Stomach (tissue), 9 donors: ENCODE data around the gene CABP1. TPM values are rescaled to one million over a fixed set of nuclear protein-coding genes. Genes with fewer than 3 reads are reported as not detected.

Experiments used
- DNase-seq, 2 donors: peaks; one replicate each; pipeline versions ENCODE4 v3.0.0 to v3.0.0-alpha.2; 2013 to 2019
- H3K27ac ChIP-seq, 5 donors: fragments of 200-600 bp in 4 of 5; sonication (generic) in 4 of 5; one replicate each; pipeline ENCODE4 v1.5.1; 2013 to 2019; ENCODE audit warnings: mild to moderate bottlenecking in 1 of 5, moderate library complexity in 1 of 5
- H3K27me3 ChIP-seq, 3 donors: fragments of 200-600 bp; sonication (generic); one replicate each; pipeline ENCODE4 v1.5.1; 2017 to 2019; ENCODE audit warnings: mixed run types in 1 of 3
- H3K36me3 ChIP-seq, 4 donors: fragments of 200-600 bp; sonication (generic); 1 replicate in 3 of 4; 2 replicates in 1 of 4; pipeline ENCODE4 v1.5.1; 2016 to 2019
- H3K4me1 ChIP-seq, 4 donors: fragments of 200-600 bp; sonication (generic); one replicate each; pipeline ENCODE4 v1.5.1; 2016 to 2019
- H3K4me3 ChIP-seq, 4 donors: fragments of 200-600 bp; sonication (generic) in 3 of 4; one replicate each; pipeline ENCODE4 v1.5.1; 2016 to 2019; ENCODE audit warnings: mild to moderate bottlenecking in 1 of 4
- H3K9me3 ChIP-seq, 4 donors: fragments of 200-600 bp; sonication (generic); one replicate each; pipeline ENCODE4 v1.5.1; 2016 to 2019
- CTCF ChIP-seq, 7 experiments: fragments of 450-650 bp in 4 of 7; fragments of 200-600 bp in 3 of 7; sonication (generic) in 3 of 7; IDR thresholded peaks; one replicate each; pipeline ENCODE4 v1.5.1; 2016 to 2019; ENCODE audit warnings: antibody characterized with exemption in 7 of 7, control low read depth in 2 of 7, mild to moderate bottlenecking in 1 of 7
- EP300 ChIP-seq: sonication (generic); formaldehyde crosslinking; IDR thresholded peaks from one replicate; pipeline ENCODE4 v1.6.1; 2017; ENCODE audit warnings: antibody characterized with exemption
- POLR2A ChIP-seq, 4 donors: fragments of 450-650 bp; IDR thresholded peaks; one replicate each; pipeline ENCODE4 v1.6.1; 2016; ENCODE audit warnings: antibody characterized with exemption in 4 of 4, control low read depth in 2 of 4, mild to moderate bottlenecking in 1 of 4, moderate library complexity in 1 of 4
- POLR2AphosphoS5 ChIP-seq, 3 donors: sonication (generic); formaldehyde crosslinking; IDR thresholded peaks; one replicate each; pipeline ENCODE4 v1.6.1; 2016; ENCODE audit warnings: antibody characterized with exemption in 3 of 3
- WGBS, 5 donors: extraction: QIAGEN DNeasy Blood & Tissue Kit in 3 of 5; methylation state at CpG; one replicate each; pipeline versions ENCODE4 v1.1.5 to v1.1.7; 2013 to 2018; 5-methylcytosine and 5-hydroxymethylcytosine counted together
- intact Hi-C: fragments of 100-400 bp; cut with DNase I; formaldehyde crosslinking; loops from one replicate; pipeline ENCODE4 v1.15.1; 2023; ENCODE audit warnings: low total_unique reads
- polyA plus RNA-seq, 3 donors: library from polyadenylated mRNA; stranded (reverse); fragments of 200-250 nt; gene quantifications; one replicate each; pipeline ENCODE4 v1.2.3, GENCODE V29; 2013
- total RNA-seq, 5 donors: library from RNA; depleted of rRNA; stranded (reverse); fragments of >200 nt; gene quantifications; one replicate each; pipeline versions ENCODE4 v1.1.0 to v1.2.3, GENCODE V29; 2014 to 2016
- donor health status: healthy with polysubstance abuse.
- donor health status: Bipolar disorder and iron deficiency.
- donor health status: healthy.

The CABP1 gene
- total and polyA plus RNA-seq, 8 donors: 1.1 to 2.4 (median 2.0) TPM; not detected in 3

- DNase-seq: peak; percentile 50 to 51
- 73 to 96% (median 79%) methylated on average over 2 of the region's 2 CpGs for WGBS, 5 donors
- Histone ChIP-seq H3K27ac (no peak overlapping the region), H3K9me3 (no peaks in the 10 kb centered on the region), H3K4me3 (no peak overlapping the region), H3K27me3 (peaks cover 0 to 46% (median 6%) of the 10 kb centered on the region in 3 donors), H3K4me1 (no peaks in the 10 kb centered on the region), H3K36me3 (no peaks in the 10 kb centered on the region)
- no peak for TF ChIP-seq EP300
- TF ChIP-seq POLR2A (IDR thresholded peaks at IDR 0.05): no peak
- TF ChIP-seq POLR2AphosphoS5 (IDR thresholded peaks at IDR 0.05): peak in 2 of 3 donors; percentile 13 to 41
- TF ChIP-seq CTCF (IDR thresholded peaks at IDR 0.05): no peak
- intact Hi-C loops: no loop called here
Measured at GRCh38 chr12:120620624-120621023, 19.8 kb upstream of the CABP1 start.

GRCh38 chr12:120625557-120626419 is 14.6 kb upstream of the CABP1 start:
- no peaks in the 10 kb centered on the region for H3K9me3 ChIP-seq
- no peak for TF ChIP-seq POLR2AphosphoS5 (IDR thresholded peaks at IDR 0.05)
- DNase-seq: no peak
- no peaks in the 10 kb centered on the region for H3K36me3 ChIP-seq
- intact Hi-C loops: no loop called here
- 70 to 85% (median 82%) methylated on average over 19 to 26 of the region's 26 CpGs for WGBS, 5 donors
- H3K4me3 ChIP-seq: no peak overlapping the region
- H3K4me1 ChIP-seq: no peaks in the 10 kb centered on the region
- H3K27me3 ChIP-seq: peaks cover 0 to 13% (median 0%) of the 10 kb centered on the region in 3 donors
- H3K27ac ChIP-seq: no peak overlapping the region

- Histone ChIP-seq H3K27ac (no peak overlapping the region), H3K4me1 (no peaks in the 10 kb centered on the region), H3K4me3 (no peak overlapping the region), H3K9me3 (no peaks in the 10 kb centered on the region), H3K27me3 (peaks cover 0 to 21% (median 0%) of the 10 kb centered on the region in 3 donors), H3K36me3 (no peaks in the 10 kb centered on the region)
- intact Hi-C loops: no loop called here
- TF ChIP-seq POLR2AphosphoS5 (IDR thresholded peaks at IDR 0.05) (no peak), POLR2A (IDR thresholded peaks at IDR 0.05) (no peak), CTCF (IDR thresholded peaks at IDR 0.05) (no peak), EP300 (no peak)
- peak; percentile 32 to 34 for DNase-seq
- WGBS, 5 donors: 38 to 60% (median 43%) methylated on average over 4 of the region's 4 CpGs
Measured at GRCh38 chr12:120628919-120629318, 11.5 kb upstream of the CABP1 start.

- TF ChIP-seq POLR2A (IDR thresholded peaks at IDR 0.05) (no peak), EP300 (no peak), CTCF (IDR thresholded peaks at IDR 0.05) (no peak), POLR2AphosphoS5 (IDR thresholded peaks at IDR 0.05) (no peak)
- H3K9me3 ChIP-seq: no peaks in the 10 kb centered on the region
- peaks cover 0 to 26% (median 0%) of the 10 kb centered on the region in 3 donors for H3K27me3 ChIP-seq
- H3K4me3 ChIP-seq: no peak overlapping the region
- no peak for DNase-seq
- no peaks in the 10 kb centered on the region for H3K36me3 ChIP-seq
- intact Hi-C loops: no loop called here
- 70 to 78% (median 74%) methylated on average over 15 of the region's 15 CpGs for WGBS, 5 donors
- H3K4me1 ChIP-seq: no peaks in the 10 kb centered on the region
- no peak overlapping the region for H3K27ac ChIP-seq
Measured at GRCh38 chr12:120630104-120630892, 10.1 kb upstream of the CABP1 start.
